K562 (cell line): Measurements from ENCODE around the gene SLC25A21. TPM values are rescaled to one million over a fixed set of nuclear protein-coding genes. Genes with fewer than 3 reads are reported as not detected.

ENCODE experiments used
- KDM4B ChIP-seq, 2 experiments: fragments of 450-650 bp in 1 of 2; sonication (generic) in 1 of 2; IDR thresholded peaks; 2 replicates each; pipeline ENCODE4 v1.6.1; 2016 to 2017; ENCODE audit warnings: borderline replicate concordance in 2 of 2, antibody characterized with exemption in 1 of 2, low read depth in 1 of 2, mild to moderate bottlenecking in 1 of 2
- PBX2 ChIP-seq, 2 experiments: IDR thresholded peaks in 1 of 2; conservative IDR thresholded peaks in 1 of 2; 2 replicates each; pipeline ENCODE4 v1.6.1; 2016; ENCODE audit warnings: low read depth in 2 of 2, mild to moderate bottlenecking in 1 of 2, missing compliant biosample characterization in 1 of 2, missing genetic modification characterization in 1 of 2, moderate library complexity in 1 of 2
- POLR3A ChIP-seq: IDR thresholded peaks from 2 replicates; pipeline ENCODE4 v1.6.1; 2011; ENCODE audit warnings: borderline replicate concordance, mild to moderate bottlenecking, moderate library complexity; ENCODE audit not compliant: insufficient read length, insufficient read depth; ENCODE audit errors: extremely low read depth
- POU5F1 ChIP-seq: fragments of 150-350 bp; IDR thresholded peaks from 2 replicates; pipeline ENCODE4 v1.6.1; 2014; ENCODE audit warnings: borderline replicate concordance, low read length, low read depth, mild to moderate bottlenecking; ENCODE audit not compliant: partially characterized antibody
- ZNF780A ChIP-seq: fragments of 250-450 bp; sonication (Bioruptor Pico); IDR thresholded peaks from 2 replicates; pipeline ENCODE4 v1.5.0; 2021; ENCODE audit warnings: mild to moderate bottlenecking
- polyA plus RNA-seq, 8 experiments: library from polyadenylated mRNA; depleted of rRNA in 4 of 8; stranded (reverse) in 5 of 8; unstranded in 3 of 8; fragments of >200 nt; fragmentation: Nextera tagmentation in 2 of 8; fragmentation: Illumina TruSeq in 1 of 8; extraction: Ambion mirVana in 2 of 8; extraction: Trizol in 1 of 8; gene quantifications; 2 replicates each; pipeline versions ENCODE4 v1.2.1 to v1.2.3, GENCODE V29; 2011 to 2014; ENCODE audit warnings: inconsistent platforms in 1 of 8, missing spikeins in 1 of 8
- total RNA-seq, 7 experiments: library from RNA; depleted of rRNA in 6 of 7; stranded (reverse); fragments of >200 nt in 6 of 7; fragmentation: Illumina TruSeq in 2 of 7; extraction: Trizol in 2 of 7; gene quantifications; 2 replicates each; pipeline versions ENCODE4 v1.2.1 to v1.2.3, GENCODE V29; 2011 to 2021; ENCODE audit warnings: low replicate concordance in 1 of 7
- TF ChIP-seq, protein P1 (sequence below), 2 experiments: fragments of 450-650 bp; formaldehyde crosslinking in 1 of 2; IDR thresholded peaks; 2 replicates each; pipeline versions ENCODE4 v1.4.0 to v1.6.1; 2014 to 2020; ENCODE audit warnings: mild to moderate bottlenecking in 2 of 2, borderline replicate concordance in 1 of 2, low read depth in 1 of 2
- TF ChIP-seq, protein P2 (sequence below): fragments of 450-650 bp; IDR thresholded peaks from 2 replicates; pipeline ENCODE4 v1.6.1; 2016; ENCODE audit warnings: borderline replicate concordance
- TF ChIP-seq, protein P3 (sequence below): IDR thresholded peaks from 2 replicates; pipeline ENCODE4 v1.6.1; 2011; ENCODE audit warnings: borderline replicate concordance, low read depth, mild to moderate bottlenecking, moderate library complexity, low read length; ENCODE audit not compliant: insufficient read depth, poor library complexity, severe bottlenecking

Gene SLC25A21
- total and polyA plus RNA-seq, 9 of the 15 experiments (the other 6 are each of a cell fraction or from before 2014, with no cell fraction given), result 15.2 to 46.7 (median 28.7) TPM

- TF ChIP-seq, protein P1, sequence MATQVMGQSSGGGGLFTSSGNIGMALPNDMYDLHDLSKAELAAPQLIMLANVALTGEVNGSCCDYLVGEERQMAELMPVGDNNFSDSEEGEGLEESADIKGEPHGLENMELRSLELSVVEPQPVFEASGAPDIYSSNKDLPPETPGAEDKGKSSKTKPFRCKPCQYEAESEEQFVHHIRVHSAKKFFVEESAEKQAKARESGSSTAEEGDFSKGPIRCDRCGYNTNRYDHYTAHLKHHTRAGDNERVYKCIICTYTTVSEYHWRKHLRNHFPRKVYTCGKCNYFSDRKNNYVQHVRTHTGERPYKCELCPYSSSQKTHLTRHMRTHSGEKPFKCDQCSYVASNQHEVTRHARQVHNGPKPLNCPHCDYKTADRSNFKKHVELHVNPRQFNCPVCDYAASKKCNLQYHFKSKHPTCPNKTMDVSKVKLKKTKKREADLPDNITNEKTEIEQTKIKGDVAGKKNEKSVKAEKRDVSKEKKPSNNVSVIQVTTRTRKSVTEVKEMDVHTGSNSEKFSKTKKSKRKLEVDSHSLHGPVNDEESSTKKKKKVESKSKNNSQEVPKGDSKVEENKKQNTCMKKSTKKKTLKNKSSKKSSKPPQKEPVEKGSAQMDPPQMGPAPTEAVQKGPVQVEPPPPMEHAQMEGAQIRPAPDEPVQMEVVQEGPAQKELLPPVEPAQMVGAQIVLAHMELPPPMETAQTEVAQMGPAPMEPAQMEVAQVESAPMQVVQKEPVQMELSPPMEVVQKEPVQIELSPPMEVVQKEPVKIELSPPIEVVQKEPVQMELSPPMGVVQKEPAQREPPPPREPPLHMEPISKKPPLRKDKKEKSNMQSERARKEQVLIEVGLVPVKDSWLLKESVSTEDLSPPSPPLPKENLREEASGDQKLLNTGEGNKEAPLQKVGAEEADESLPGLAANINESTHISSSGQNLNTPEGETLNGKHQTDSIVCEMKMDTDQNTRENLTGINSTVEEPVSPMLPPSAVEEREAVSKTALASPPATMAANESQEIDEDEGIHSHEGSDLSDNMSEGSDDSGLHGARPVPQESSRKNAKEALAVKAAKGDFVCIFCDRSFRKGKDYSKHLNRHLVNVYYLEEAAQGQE (IDR thresholded peaks at IDR 0.05; ENCODE audit: borderline replicate concordance), result peak; percentile 54; the same call in 1 of the 2 replicates
- TF ChIP-seq, protein P1 (CRISPR knock-in tag; IDR thresholded peaks at IDR 0.05; ENCODE audit: low read depth), result 0 out of 2 replicates have a peak, but pooled peaks have one; percentile 17
- TF ChIP-seq, protein P2, sequence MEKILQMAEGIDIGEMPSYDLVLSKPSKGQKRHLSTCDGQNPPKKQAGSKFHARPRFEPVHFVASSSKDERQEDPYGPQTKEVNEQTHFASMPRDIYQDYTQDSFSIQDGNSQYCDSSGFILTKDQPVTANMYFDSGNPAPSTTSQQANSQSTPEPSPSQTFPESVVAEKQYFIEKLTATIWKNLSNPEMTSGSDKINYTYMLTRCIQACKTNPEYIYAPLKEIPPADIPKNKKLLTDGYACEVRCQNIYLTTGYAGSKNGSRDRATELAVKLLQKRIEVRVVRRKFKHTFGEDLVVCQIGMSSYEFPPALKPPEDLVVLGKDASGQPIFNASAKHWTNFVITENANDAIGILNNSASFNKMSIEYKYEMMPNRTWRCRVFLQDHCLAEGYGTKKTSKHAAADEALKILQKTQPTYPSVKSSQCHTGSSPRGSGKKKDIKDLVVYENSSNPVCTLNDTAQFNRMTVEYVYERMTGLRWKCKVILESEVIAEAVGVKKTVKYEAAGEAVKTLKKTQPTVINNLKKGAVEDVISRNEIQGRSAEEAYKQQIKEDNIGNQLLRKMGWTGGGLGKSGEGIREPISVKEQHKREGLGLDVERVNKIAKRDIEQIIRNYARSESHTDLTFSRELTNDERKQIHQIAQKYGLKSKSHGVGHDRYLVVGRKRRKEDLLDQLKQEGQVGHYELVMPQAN, result peak; percentile 37; the same call in 1 of the 2 replicates
- TF ChIP-seq, protein P3, sequence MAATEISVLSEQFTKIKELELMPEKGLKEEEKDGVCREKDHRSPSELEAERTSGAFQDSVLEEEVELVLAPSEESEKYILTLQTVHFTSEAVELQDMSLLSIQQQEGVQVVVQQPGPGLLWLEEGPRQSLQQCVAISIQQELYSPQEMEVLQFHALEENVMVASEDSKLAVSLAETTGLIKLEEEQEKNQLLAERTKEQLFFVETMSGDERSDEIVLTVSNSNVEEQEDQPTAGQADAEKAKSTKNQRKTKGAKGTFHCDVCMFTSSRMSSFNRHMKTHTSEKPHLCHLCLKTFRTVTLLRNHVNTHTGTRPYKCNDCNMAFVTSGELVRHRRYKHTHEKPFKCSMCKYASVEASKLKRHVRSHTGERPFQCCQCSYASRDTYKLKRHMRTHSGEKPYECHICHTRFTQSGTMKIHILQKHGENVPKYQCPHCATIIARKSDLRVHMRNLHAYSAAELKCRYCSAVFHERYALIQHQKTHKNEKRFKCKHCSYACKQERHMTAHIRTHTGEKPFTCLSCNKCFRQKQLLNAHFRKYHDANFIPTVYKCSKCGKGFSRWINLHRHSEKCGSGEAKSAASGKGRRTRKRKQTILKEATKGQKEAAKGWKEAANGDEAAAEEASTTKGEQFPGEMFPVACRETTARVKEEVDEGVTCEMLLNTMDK, result no peak
- no peak for TF ChIP-seq KDM4B (IDR thresholded peaks at IDR 0.05; ENCODE audit: borderline replicate concordance in 2 of 2, low read depth in 1 of 2)
- TF ChIP-seq ZNF780A (CRISPR knock-in tag), result no peak
- TF ChIP-seq POLR3A, result no peak
- TF ChIP-seq POU5F1, result no peak
- no peak for TF ChIP-seq PBX2 (CRISPR knock-in tag; IDR thresholded peaks at IDR 0.05; ENCODE audit: low read depth)
- TF ChIP-seq PBX2 (tag; conservative IDR thresholded peaks at IDR 0.05; ENCODE audit: low read depth), result no peak
These were observed 25.2 kb upstream of the SLC25A21 start, which contains the start of gene MIPOL1 (continued) for GRCh38 chr14:37197421-37198272.
